ENCODE measurements around the gene TM2D1. TPM values are rescaled to one million over a fixed set of nuclear protein-coding genes. Genes with fewer than 3 reads are reported as not detected.

The TM2D1 gene
- total RNA-seq, 1 donor from 2014 or later, result 30.7 TPM

DNA sequence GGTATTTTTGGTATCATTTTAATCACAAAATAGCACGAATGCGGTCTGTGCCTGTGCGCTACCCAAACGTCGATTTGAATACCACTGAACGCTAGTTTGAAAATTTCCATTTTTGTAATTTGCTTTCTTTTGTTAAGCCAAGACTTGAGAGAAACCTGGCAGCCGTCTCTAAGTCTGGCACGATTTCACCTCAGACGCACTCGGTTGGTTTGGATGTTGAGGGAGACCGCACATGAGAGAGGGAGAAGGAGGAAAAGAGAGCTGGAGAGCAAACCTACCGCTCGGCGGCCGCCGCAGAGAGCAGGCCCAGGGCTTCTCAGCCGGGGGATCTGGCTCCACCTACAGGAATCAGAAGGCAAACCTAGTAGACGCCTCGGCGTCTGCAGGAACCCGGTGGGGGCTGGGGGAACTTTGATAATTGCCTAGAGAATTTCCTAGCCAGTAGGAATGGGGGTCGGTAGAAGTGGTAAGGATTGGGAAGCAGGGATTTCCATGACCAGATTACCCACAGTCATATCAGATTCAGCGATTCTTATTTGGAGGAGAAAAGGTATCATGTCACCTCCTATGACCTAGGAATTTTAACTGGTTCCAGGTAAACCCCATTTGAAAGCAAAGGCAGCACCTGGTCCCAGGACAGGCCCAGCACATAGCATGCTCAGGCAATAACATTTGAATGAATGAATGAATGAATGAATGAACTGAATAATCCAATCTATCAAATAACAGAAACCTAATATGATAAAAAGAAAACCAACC is 83.2 kb downstream of the TM2D1 start:
- TF ChIP-seq, protein P1, sequence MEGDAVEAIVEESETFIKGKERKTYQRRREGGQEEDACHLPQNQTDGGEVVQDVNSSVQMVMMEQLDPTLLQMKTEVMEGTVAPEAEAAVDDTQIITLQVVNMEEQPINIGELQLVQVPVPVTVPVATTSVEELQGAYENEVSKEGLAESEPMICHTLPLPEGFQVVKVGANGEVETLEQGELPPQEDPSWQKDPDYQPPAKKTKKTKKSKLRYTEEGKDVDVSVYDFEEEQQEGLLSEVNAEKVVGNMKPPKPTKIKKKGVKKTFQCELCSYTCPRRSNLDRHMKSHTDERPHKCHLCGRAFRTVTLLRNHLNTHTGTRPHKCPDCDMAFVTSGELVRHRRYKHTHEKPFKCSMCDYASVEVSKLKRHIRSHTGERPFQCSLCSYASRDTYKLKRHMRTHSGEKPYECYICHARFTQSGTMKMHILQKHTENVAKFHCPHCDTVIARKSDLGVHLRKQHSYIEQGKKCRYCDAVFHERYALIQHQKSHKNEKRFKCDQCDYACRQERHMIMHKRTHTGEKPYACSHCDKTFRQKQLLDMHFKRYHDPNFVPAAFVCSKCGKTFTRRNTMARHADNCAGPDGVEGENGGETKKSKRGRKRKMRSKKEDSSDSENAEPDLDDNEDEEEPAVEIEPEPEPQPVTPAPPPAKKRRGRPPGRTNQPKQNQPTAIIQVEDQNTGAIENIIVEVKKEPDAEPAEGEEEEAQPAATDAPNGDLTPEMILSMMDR (IDR thresholded peaks at IDR 0.05; ENCODE audit: borderline replicate concordance), result peak; percentile 85
- H3K9me3 ChIP-seq (replicated peaks), result no peaks in the 10 kb centered on the region
- intact Hi-C loops (cut with micrococcal nuclease), result no loop called here
- no peaks in the 10 kb centered on the region for H3K36me3 ChIP-seq
- peak overlapping the region; percentile 79 for H3K27ac ChIP-seq (replicated peaks)
- H3K27me3 ChIP-seq (ENCODE audit: low read depth), result no peaks in the 10 kb centered on the region
- H3K4me3 ChIP-seq, result peak overlapping the region; percentile 42
- peaks cover 28% of the 10 kb centered on the region for H3K4me1 ChIP-seq
- peak; percentile 78 for DNase-seq

DNA sequence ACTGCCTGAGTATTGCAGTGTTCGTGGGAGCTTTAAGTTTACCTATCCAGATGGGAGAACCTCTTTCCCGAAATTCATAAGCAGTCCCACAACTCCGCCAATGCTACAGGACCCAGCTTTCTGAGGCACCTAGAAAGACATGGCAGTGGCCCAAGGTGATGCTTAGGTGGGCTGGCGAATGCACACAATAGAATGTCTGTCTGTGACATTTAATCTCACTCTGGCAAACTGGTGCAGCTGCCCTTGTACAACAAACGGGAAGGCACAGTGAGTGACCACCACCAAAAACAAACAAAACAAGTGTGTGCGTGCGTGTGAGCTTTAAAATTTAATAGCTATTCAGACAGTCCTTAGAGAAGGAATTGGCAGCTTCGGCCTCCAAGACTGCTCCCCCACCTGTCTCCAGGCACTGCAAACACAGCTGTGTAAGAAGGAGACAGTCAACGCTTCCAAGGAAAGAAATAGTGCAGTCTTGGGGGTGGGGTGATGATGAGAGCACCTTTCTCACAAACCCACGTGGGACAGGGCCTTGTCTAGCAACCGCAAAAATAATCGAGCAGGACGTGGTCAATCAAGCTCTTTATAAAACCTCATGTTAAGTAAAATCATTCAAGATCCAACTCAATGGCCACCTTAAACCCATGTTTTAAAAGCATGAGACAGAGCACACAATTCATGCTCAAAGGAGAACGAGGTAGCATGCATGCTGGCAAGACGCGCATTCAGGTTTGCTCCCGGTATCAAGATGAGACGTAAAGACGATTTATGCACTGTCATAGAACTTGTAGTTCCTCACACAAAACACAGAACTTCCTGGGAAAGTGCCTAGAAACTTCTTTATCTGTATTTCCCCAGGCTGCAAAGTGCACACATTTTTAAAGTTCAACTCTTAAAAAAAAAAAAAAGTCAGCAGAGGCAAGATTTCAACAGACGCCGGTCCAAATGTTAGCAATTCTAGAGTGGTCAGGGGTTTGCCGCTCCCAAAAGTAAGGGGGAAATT is 84.1 kb downstream of the TM2D1 start:
- DNase-seq, result peak; percentile 23
- Histone ChIP-seq H3K27me3 (ENCODE audit: low read depth) (no peaks in the 10 kb centered on the region), H3K27ac (replicated peaks) (peak overlapping the region; percentile 79), H3K36me3 (no peaks in the 10 kb centered on the region), H3K4me3 (peak overlapping the region; percentile 42), H3K9me3 (replicated peaks) (no peaks in the 10 kb centered on the region), H3K4me1 (peaks cover 28% of the 10 kb centered on the region)
- TF ChIP-seq, protein P1 (IDR thresholded peaks at IDR 0.05; ENCODE audit: borderline replicate concordance), result no peak
- intact Hi-C loops (cut with micrococcal nuclease), result no loop called here

DNA sequence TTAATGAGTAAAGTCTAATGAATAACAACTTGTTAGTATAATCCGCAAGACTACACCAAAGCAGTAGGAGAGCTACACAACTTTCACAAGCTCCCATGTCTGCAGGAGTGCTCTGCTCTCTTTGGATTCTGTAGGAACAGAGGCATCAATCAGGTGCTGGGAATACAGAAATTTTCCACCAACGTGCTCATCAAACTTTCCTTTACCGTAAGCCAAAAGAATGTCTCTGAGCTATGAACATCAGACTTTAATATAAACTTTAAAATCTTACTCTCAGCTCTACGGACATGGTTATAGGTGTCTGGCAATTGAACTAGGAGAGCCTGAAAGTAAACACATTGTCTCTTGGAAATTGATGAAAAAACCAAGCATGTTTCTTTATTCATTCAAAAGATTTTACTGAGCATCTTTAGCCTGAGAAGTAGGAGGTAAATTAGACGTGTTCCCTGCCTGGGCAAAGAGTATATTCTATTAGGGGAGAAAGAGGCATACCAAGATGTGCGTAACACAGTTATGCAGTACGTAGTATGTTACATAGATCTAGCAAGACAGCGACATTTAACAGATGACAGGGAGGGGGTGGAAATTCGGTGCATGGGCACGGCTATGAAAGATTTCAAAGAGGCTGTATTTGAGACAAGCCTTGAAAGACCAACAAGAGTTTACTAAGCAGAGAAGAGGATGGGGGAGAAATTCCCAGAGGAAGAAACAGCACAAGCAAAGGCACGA is 85.2 kb downstream of the TM2D1 start:
- peaks cover 28% of the 10 kb centered on the region for H3K4me1 ChIP-seq
- H3K9me3 ChIP-seq (replicated peaks), result no peaks in the 10 kb centered on the region
- no peaks in the 10 kb centered on the region for H3K27me3 ChIP-seq (ENCODE audit: low read depth)
- TF ChIP-seq, protein P1 (IDR thresholded peaks at IDR 0.05; ENCODE audit: borderline replicate concordance), result no peak
- no peak for DNase-seq
- H3K36me3 ChIP-seq, result no peaks in the 10 kb centered on the region
- H3K27ac ChIP-seq (replicated peaks), result peak overlapping the region; percentile 79
- intact Hi-C loops (cut with micrococcal nuclease), result no loop called here
- no peak overlapping the region for H3K4me3 ChIP-seq

DNA sequence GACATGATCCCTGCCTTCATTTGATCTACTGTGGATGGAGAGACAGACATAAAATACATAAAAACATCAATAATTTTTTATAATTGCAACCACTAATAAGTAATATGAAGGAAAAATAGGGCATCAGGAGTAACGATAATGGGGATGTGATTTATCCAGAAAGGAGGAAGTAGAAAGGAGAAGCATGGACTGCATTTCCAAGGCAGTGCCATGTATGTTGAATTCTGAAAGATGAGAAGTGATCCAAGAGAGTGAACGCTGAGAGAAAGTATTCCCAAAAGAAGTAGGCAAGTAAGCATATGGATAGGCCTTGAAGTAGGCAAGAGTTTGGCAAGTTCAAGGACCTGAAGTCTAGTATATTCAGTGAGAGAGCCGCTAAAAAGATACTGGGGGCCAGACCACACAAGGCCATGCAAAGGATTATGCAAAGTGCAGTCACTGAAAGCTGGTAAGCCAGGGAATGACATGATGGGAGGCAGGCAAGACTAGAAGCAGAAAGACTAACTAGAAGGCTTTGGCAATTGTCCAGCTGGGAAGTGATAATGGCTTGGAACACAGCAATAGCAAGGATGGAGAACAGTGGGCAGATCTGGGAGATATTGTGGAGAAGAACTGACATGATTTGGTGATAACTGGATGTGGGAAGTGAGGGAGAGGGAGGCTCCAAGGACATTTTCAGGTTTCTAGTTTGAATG is 85.9 kb downstream of the TM2D1 start:
- DNase-seq, result no peak
- H3K27me3 ChIP-seq (ENCODE audit: low read depth), result no peaks in the 10 kb centered on the region
- TF ChIP-seq, protein P1 (IDR thresholded peaks at IDR 0.05; ENCODE audit: borderline replicate concordance), result no peak
- H3K27ac ChIP-seq (replicated peaks), result peak overlapping the region; percentile 79
- intact Hi-C loops (cut with micrococcal nuclease), result no loop called here
- H3K36me3 ChIP-seq, result no peaks in the 10 kb centered on the region
- H3K4me3 ChIP-seq, result no peak overlapping the region
- no peaks in the 10 kb centered on the region for H3K9me3 ChIP-seq (replicated peaks)
- H3K4me1 ChIP-seq, result peaks cover 28% of the 10 kb centered on the region
